Measurements from ENCODE around the gene PFAS.
"Not testable (repeated sequence)": the region's sequence is repeated elsewhere in the genome, so short reads cannot be mapped to it uniquely, and the experiment has no call there.

The PFAS gene

GRCh38 chr17:8227238-8227581 lies 21.9 kb upstream of the PFAS start:
- DNase-seq (ENCODE audit: low spot score), result no peak

- DNase-seq (ENCODE audit: low spot score), result no peak
Observed at GRCh38 chr17:8231701-8232100, 17.4 kb upstream of the PFAS start.

GRCh38 chr17:8234361-8235270 lies 14.5 kb upstream of the PFAS start:
- DNase-seq (ENCODE audit: low spot score), result no peak

- DNase-seq (ENCODE audit: low spot score), result no peak
Observed at GRCh38 chr17:8235676-8236075, 13.4 kb upstream of the PFAS start.

- DNase-seq (ENCODE audit: low spot score), result no peak
Observed at GRCh38 chr17:8237175-8237574, 11.9 kb upstream of the PFAS start.

- DNase-seq (ENCODE audit: low spot score), result no peak
Observed at GRCh38 chr17:8237886-8238285, 11.2 kb upstream of the PFAS start.

GRCh38 chr17:8243827-8244226 lies 5.3 kb upstream of the PFAS start:
- no peak for DNase-seq (ENCODE audit: low spot score)

- no peak for DNase-seq (ENCODE audit: low spot score)
Observed at GRCh38 chr17:8244768-8245167, 4.3 kb upstream of the PFAS start.

GRCh38 chr17:8249621-8250500 lies 772 bp downstream of the PFAS start:
- no peak for DNase-seq (ENCODE audit: low spot score)

GRCh38 chr17:8251411-8251810 lies 2.3 kb downstream of the PFAS start:
- DNase-seq (ENCODE audit: low spot score), result not testable (repeated sequence)

- no peak for DNase-seq (ENCODE audit: low spot score)
Observed at GRCh38 chr17:8253801-8254200, 4.7 kb downstream of the PFAS start.

GRCh38 chr17:8254881-8255280 lies 5.8 kb downstream of the PFAS start:
- no peak for DNase-seq (ENCODE audit: low spot score)

- no peak for DNase-seq (ENCODE audit: low spot score)
Observed at GRCh38 chr17:8255499-8255898, 6.4 kb downstream of the PFAS start.

GRCh38 chr17:8256291-8256690 lies 7.2 kb downstream of the PFAS start:
- no peak for DNase-seq (ENCODE audit: low spot score)

GRCh38 chr17:8256691-8257090 lies 7.6 kb downstream of the PFAS start:
- DNase-seq (ENCODE audit: low spot score), result no peak

- no peak for DNase-seq (ENCODE audit: low spot score)
Observed at GRCh38 chr17:8257801-8258200, 8.7 kb downstream of the PFAS start.

- DNase-seq (ENCODE audit: low spot score), result no peak
Observed at GRCh38 chr17:8264320-8264719, 15.2 kb downstream of the PFAS start.

GRCh38 chr17:8264836-8265542 lies 15.9 kb downstream of the PFAS start:
- DNase-seq (ENCODE audit: low spot score), result no peak

- DNase-seq (ENCODE audit: low spot score), result no peak
Observed at GRCh38 chr17:8266648-8267479, 17.8 kb downstream of the PFAS start.

GRCh38 chr17:8267480-8268147 lies 18.5 kb downstream of the PFAS start:
- no peak for DNase-seq (ENCODE audit: low spot score)

Measured in LoVo (cell line).